Trophoblast cell (in vitro differentiated cells and primary cell): ENCODE measurements around the gene CBL.
"Not testable (repeated sequence)": the region's sequence is repeated elsewhere in the genome, so short reads cannot be mapped to it uniquely, and the experiment has no call there.

Experiments
- DNase-seq, 2 donors: peaks; one replicate each; pipeline ENCODE4 v3.0.0-alpha.2; 2016
- H2AFZ ChIP-seq: 2 replicates; pipeline ENCODE4 v1.6.1; 2013; ENCODE audit warnings: low read length, moderate library complexity, mild to moderate bottlenecking; ENCODE audit not compliant: insufficient read depth, poor library complexity
- H2AK5ac ChIP-seq: 2 replicates; pipeline ENCODE4 v1.6.1; 2013; ENCODE audit warnings: mild to moderate bottlenecking, low read length
- H2BK120ac ChIP-seq: 2 replicates; pipeline ENCODE4 v1.6.1; 2013; ENCODE audit warnings: low read length, mild to moderate bottlenecking, moderate library complexity; ENCODE audit not compliant: insufficient read depth, poor library complexity
- H2BK12ac ChIP-seq: 2 replicates; pipeline ENCODE4 v1.6.1; 2013; ENCODE audit warnings: mild to moderate bottlenecking, low read length, moderate library complexity
- H2BK5ac ChIP-seq: 2 replicates; pipeline ENCODE4 v1.6.1; 2013; ENCODE audit warnings: low read length, low read depth, moderate library complexity, mild to moderate bottlenecking; ENCODE audit not compliant: poor library complexity
- H3K14ac ChIP-seq: 2 replicates; pipeline ENCODE4 v1.6.1; 2013; ENCODE audit warnings: mild to moderate bottlenecking, low read length
- H3K18ac ChIP-seq: 2 replicates; pipeline ENCODE4 v1.6.1; 2013; ENCODE audit warnings: mild to moderate bottlenecking, low read length
- H3K23ac ChIP-seq: 2 replicates; pipeline ENCODE4 v1.6.1; 2013; ENCODE audit warnings: low read length
- H3K27ac ChIP-seq: 2 replicates; pipeline ENCODE4 v1.5.1; 2013; ENCODE audit warnings: low read depth, mild to moderate bottlenecking, inconsistent platforms, low read length, moderate library complexity
- H3K27me3 ChIP-seq: 2 replicates; pipeline ENCODE4 v1.6.1; 2013; ENCODE audit warnings: inconsistent platforms, mild to moderate bottlenecking, low read length, moderate library complexity; ENCODE audit not compliant: insufficient read depth
- H3K36me3 ChIP-seq, 2 experiments: 1 replicate in 1 of 2; 2 replicates in 1 of 2; pipeline ENCODE4 v1.6.1; 2013; ENCODE audit warnings: low read length in 2 of 2, mild to moderate bottlenecking in 2 of 2, moderate library complexity in 1 of 2; ENCODE audit not compliant: insufficient read depth in 2 of 2, control insufficient read depth in 1 of 2
- H3K4ac ChIP-seq: 2 replicates; pipeline ENCODE4 v1.6.1; 2013; ENCODE audit warnings: low read depth, mild to moderate bottlenecking, low read length, moderate library complexity
- H3K4me1 ChIP-seq, 2 experiments: 1 replicate in 1 of 2; 2 replicates in 1 of 2; pipeline ENCODE4 v1.6.1; 2013; ENCODE audit warnings: low read length in 2 of 2, mild to moderate bottlenecking in 2 of 2, moderate library complexity in 1 of 2; ENCODE audit not compliant: insufficient read depth in 2 of 2, control insufficient read depth in 1 of 2
- H3K4me2 ChIP-seq: 2 replicates; pipeline ENCODE4 v1.6.1; 2013; ENCODE audit warnings: inconsistent platforms, mild to moderate bottlenecking, low read length, moderate library complexity
- H3K4me3 ChIP-seq: 2 replicates; pipeline ENCODE4 v1.5.1; 2013; ENCODE audit warnings: mild to moderate bottlenecking, low read depth, low read length, inconsistent platforms
- H3K79me1 ChIP-seq: one replicate; pipeline ENCODE4 v1.6.1; 2013; ENCODE audit warnings: low read length
- H3K79me2 ChIP-seq: 2 replicates; pipeline ENCODE4 v1.6.1; 2013; ENCODE audit warnings: low read length, mild to moderate bottlenecking; ENCODE audit not compliant: control insufficient read depth, insufficient read depth, poor library complexity
- H3K9ac ChIP-seq: 2 replicates; pipeline ENCODE4 v1.6.1; 2013; ENCODE audit warnings: mild to moderate bottlenecking, low read length
- H3K9me3 ChIP-seq: 2 replicates; pipeline ENCODE4 v1.6.1; 2013; ENCODE audit warnings: low read depth, mild to moderate bottlenecking, control low read depth, inconsistent platforms, low read length; ENCODE audit not compliant: insufficient read depth
- H4K12ac ChIP-seq: 2 replicates; pipeline ENCODE4 v1.6.1; 2013; ENCODE audit warnings: low read depth, mild to moderate bottlenecking, low read length, moderate library complexity
- H4K8ac ChIP-seq: 2 replicates; pipeline ENCODE4 v1.6.1; 2013; ENCODE audit warnings: low read depth, mild to moderate bottlenecking, low read length, moderate library complexity
- H4K91ac ChIP-seq: one replicate; pipeline ENCODE4 v1.6.1; 2013; ENCODE audit warnings: low read depth, mild to moderate bottlenecking, low read length, moderate library complexity
- WGBS: extraction: QIAGEN DNeasy Blood & Tissue Kit; methylation state at CpG from one replicate; pipeline ENCODE4 v1.1.7; 2013; ENCODE audit warnings: missing lambda C conversion rate; ENCODE audit not compliant: insufficient read length, insufficient coverage; ENCODE audit errors: extremely low coverage; 5-methylcytosine and 5-hydroxymethylcytosine counted together

The CBL gene

DNA sequence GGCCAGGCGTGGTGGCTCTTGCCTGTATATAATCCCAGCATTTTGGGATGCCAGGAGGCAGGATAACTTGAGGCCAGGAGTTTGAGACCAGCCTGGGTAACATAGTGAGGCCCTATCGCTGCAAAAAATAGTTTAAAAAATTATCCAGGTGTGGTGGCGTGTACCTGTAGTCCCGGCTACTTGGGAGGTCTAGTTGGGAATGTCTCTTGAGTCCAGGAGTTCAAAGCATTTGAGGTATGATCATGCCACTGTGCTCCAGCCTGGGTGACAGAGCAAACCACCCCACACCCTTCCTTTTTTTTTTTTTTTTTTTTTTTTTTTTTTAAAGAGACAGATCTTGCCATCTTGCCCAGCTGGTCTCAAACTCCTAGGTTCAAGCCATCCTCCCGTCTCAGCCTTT, 16.8 kb downstream of the CBL start:
- Histone ChIP-seq H3K4me2 (no peak overlapping the region), H3K4ac (peak overlapping the region; percentile 62), H3K4me3 (no peak overlapping the region), H2AK5ac (no peak overlapping the region), H3K18ac (no peak overlapping the region), H3K14ac (no peak overlapping the region), H2BK5ac (no peak overlapping the region), H3K23ac (no peak overlapping the region), H2BK120ac (no peak overlapping the region), H3K79me1 (no peaks in the 10 kb centered on the region), H3K27ac (no peak overlapping the region), H3K9me3 (no peaks in the 10 kb centered on the region), H4K8ac (no peak overlapping the region), H4K12ac (no peak overlapping the region), H3K4me1 (no peaks in the 10 kb centered on the region), H2BK12ac (no peak overlapping the region), H3K36me3 (peaks cover 0 to 5% of the 10 kb centered on the region in 2 experiments), H3K27me3 (no peaks in the 10 kb centered on the region), H4K91ac (no peak overlapping the region), H3K79me2 (peaks cover 2% of the 10 kb centered on the region), H3K9ac (no peak overlapping the region), H2AFZ (no peak overlapping the region)
- WGBS = no CpG with 5 or more reads among the region's 5 CpGs
- DNase-seq = peak; percentile 60 to 81

DNA sequence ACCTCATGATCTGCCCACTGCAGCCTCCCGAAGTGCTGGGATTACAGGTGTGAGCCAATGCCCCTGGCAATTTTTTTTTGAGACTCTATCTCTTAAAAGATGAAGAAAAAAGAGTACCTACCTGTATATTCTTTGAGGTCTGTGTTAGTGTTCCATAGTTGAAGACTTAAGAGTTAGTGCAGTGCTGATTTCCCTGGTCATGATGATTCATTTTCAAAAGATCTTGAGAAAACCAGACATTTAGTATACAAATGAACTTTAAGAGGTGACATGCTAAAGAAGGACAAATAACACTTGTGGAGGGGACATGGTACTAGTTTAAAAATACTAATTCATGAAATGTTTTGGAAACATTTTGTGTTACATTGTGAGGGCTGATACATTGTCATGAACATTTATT, 17.7 kb downstream of the CBL start:
- Histone ChIP-seq H3K36me3 (peaks cover 0 to 5% of the 10 kb centered on the region in 2 experiments), H3K79me1 (no peaks in the 10 kb centered on the region), H2BK12ac (no peak overlapping the region), H3K14ac (no peak overlapping the region), H3K4me2 (no peak overlapping the region), H3K27ac (no peak overlapping the region), H4K91ac (no peak overlapping the region), H4K12ac (no peak overlapping the region), H3K23ac (no peak overlapping the region), H3K4ac (no peak overlapping the region), H3K4me1 (no peaks in the 10 kb centered on the region), H2AFZ (no peak overlapping the region), H4K8ac (no peak overlapping the region), H3K18ac (no peak overlapping the region), H3K79me2 (peaks cover 2% of the 10 kb centered on the region), H3K27me3 (no peaks in the 10 kb centered on the region), H2BK5ac (no peak overlapping the region), H2AK5ac (no peak overlapping the region), H2BK120ac (no peak overlapping the region), H3K9me3 (no peaks in the 10 kb centered on the region), H3K9ac (no peak overlapping the region), H3K4me3 (no peak overlapping the region)
- DNase-seq = peak in 1 of 2 donors; percentile 27
- WGBS = no CpG with 5 or more reads among the region's 1 CpG

DNA sequence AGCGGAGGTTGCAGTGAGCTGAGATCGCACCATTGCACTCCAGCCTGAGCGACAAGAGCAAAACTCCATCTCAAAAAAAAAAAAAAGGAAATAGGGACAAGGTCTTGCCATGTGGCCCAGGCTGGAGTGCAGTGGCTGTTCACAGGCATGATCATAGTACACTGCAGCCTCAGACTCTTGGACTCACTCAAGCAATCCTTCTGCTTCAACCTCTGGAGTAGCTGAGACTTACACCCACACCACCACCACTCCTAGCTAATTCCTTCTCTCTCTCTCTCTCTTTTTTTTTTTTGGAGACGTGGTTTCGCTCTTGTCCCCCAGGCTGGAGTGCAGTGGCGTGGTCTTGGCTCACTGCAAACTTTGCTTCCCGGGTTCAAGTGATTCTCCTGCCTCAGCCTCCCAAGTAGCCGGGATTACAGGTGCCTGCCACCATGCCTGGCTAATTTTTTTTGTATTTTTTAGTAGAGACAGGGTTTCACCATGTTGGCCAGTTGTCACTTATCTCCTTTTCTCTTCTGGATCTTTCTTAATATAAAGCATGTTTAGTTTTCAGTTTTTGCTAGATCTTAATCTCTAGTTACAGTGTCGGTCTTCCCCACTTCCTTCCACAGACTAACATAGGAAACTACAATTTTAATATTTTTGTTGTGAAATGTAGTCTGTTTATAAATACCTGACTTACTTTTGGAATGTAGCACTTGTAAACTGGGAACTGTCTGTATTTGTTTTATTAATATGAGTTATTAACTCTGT, 22.6 kb downstream of the CBL start:
- not testable (repeated sequence) for H2AFZ ChIP-seq, H2BK120ac ChIP-seq, H4K91ac ChIP-seq, H3K79me1 ChIP-seq, H3K23ac ChIP-seq, H4K12ac ChIP-seq, H2BK12ac ChIP-seq, H3K4me2 ChIP-seq, H4K8ac ChIP-seq, H3K18ac ChIP-seq, H3K9ac ChIP-seq, H3K4me1 ChIP-seq, H3K14ac ChIP-seq, H3K79me2 ChIP-seq, H3K9me3 ChIP-seq, H3K27ac ChIP-seq, H2BK5ac ChIP-seq, H3K4me3 ChIP-seq, H2AK5ac ChIP-seq, DNase-seq, H3K4ac ChIP-seq, H3K36me3 ChIP-seq, H3K27me3 ChIP-seq
- no CpG with 5 or more reads among the region's 9 CpGs for WGBS

DNA sequence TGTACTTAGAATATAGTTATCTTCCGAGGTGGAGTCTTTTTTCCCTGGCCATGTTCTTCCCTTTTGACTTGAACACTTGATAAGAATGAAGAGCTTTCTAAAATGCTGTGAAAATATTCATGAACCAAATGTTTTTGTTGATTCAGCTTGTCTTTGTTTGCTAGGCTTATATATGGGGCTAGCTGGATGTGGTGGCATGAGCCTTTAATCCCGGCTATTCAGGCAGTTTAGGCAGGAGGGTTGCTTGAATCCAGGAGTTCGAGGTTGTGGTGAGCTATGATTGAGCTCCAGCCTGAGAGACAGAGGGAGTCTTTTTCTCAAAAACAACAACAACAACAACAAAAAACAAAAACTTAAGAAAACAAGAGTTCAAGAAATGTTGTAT, 23.1 kb downstream of the CBL start:
- DNase-seq = no peak
- H3K79me1 ChIP-seq = no peaks in the 10 kb centered on the region
- H2BK120ac ChIP-seq = no peak overlapping the region
- no peak overlapping the region for H4K8ac ChIP-seq
- H2BK12ac ChIP-seq = no peak overlapping the region
- no peak overlapping the region for H2BK5ac ChIP-seq
- no peak overlapping the region for H3K18ac ChIP-seq
- H3K4ac ChIP-seq = no peak overlapping the region
- H3K9ac ChIP-seq = no peak overlapping the region
- H3K9me3 ChIP-seq = no peaks in the 10 kb centered on the region
- H4K12ac ChIP-seq = no peak overlapping the region
- H3K36me3 ChIP-seq = peaks cover 2 to 5% of the 10 kb centered on the region in 2 experiments
- H4K91ac ChIP-seq = no peak overlapping the region
- H3K27ac ChIP-seq = no peak overlapping the region
- H2AK5ac ChIP-seq = no peak overlapping the region
- no peak overlapping the region for H3K4me2 ChIP-seq
- H3K23ac ChIP-seq = no peak overlapping the region
- H3K27me3 ChIP-seq = no peaks in the 10 kb centered on the region
- no peaks in the 10 kb centered on the region for H3K79me2 ChIP-seq
- H3K14ac ChIP-seq = no peak overlapping the region
- no peaks in the 10 kb centered on the region for H3K4me1 ChIP-seq
- WGBS = no CpG with 5 or more reads among the region's 3 CpGs
- no peak overlapping the region for H2AFZ ChIP-seq
- no peak overlapping the region for H3K4me3 ChIP-seq
